GM21723 (cell line): ENCODE data around the gene OR52I2.

Experiments used
- ATAC-seq: cut with Tn5 transposase; IDR thresholded peaks from one replicate; pipeline ENCODE4 v1.9.1; 2021; ENCODE audit warnings: mild to moderate bottlenecking, moderate library complexity; ENCODE audit not compliant: unreplicated experiment

The OR52I2 gene

GRCh38 chr11:4581443-4581842 is at the start of gene OR52I2:
OR52I2 (plus strand) TSS chr11:4581743.
- no peak for ATAC-seq

- peak; percentile 71 for ATAC-seq
Measured at GRCh38 chr11:4539603-4540219, 41.8 kb upstream of the OR52I2 start.

DNA sequence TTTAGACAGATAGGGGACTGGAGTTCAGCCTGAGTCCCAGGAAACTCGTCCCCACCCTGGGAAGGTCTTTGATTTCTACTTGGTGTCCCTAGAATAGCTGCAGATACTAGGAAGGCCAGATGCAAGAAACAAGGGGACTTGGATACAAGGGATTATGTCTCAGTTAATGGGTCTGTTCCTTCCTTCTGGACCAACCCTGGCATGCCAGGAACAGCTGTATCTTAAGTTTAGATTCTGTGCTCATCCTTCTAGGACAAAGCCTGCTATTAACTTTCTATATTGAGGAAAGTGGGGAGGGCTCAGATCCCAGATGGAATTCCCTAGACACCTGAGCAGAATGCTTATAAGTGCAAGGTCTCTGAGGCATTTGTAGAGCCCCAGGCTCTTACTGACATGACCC is 40.5 kb upstream of the OR52I2 start:
- no peak for ATAC-seq

DNA sequence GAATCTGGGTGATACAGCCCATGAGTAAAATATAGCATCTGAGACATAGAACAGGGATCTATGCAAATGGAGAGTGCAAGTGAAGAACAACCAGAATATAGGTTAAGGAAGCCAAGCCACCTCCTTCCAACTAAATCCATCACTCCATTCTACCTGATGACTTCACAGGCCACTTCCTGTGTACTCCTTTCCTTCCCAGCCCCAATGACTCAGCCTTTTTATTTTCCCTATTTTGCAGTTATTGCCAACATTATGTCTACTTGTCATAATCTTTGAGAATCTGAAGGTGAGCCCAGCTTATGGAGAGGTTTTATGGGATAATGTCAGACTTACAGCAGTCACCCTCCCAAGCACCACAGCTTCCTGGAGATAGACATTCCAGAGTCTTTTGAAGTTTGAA is 38.0 kb upstream of the OR52I2 start:
- ATAC-seq = no peak

DNA sequence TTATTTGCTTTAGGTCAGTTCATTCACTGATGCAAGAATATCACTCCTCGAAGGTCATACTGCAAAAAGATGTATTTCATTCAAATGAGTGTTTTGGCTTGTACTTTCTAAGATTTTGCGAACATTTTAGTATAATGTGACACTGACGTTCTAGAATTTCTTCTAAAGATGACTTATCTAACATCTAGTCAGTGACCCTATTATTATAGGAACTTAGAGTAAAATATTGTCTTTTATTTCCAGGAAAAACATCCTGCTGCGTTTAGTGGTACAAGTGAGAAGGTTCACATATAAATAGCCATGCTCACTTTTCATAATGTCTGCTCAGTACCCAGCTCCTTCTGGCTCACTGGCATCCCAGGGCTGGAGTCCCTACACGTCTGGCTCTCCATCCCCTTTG is 36.7 kb upstream of the OR52I2 start, which contains the start of gene OR52M1:
Gene OR52M1, plus strand, starts transcription at position 301 of the 400 bp plus-strand sequence. Its CDS starts 0 bp downstream, at position 301.
- ATAC-seq = no peak

DNA sequence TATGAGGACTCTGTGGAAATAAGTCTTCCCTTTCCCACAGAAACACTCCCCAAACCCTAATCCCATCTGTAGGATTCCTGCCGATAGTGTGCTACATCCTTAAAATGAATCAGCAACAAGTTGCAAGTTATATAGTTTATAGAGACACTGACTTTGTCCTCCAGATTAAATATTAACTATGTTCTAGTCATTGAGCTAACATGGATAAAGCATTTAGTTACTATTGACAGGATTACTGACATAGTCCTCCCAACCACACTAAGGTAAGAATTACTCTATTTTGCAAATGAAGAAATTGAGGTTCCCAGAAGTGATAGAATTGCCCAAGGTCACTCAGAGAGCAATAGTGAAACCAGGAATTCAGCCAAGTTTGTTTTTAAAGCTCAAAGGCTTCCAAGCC is 34.7 kb upstream of the OR52I2 start:
- no peak for ATAC-seq

DNA sequence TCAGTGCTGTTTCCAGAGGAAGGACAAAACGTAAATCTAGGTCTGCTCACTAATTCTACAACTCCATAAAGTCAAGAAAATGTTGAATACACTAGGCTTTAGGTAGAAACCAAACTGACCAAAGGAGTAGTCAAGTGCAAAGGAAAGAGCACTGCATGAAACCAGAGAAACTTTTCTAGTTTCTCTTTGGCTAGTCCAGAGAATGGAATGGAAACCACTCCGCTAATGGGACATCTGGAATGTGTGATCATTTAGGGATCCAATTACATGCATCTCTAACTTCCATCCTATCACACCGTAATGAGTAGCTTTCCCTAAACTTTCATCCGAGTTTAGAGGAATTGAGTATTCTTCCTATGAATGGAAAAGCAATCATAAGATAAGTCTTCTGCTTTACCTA is 34.1 kb upstream of the OR52I2 start:
- ATAC-seq = no peak

GRCh38 chr11:4551346-4551979 is 30.1 kb upstream of the OR52I2 start:
- ATAC-seq = no peak

DNA sequence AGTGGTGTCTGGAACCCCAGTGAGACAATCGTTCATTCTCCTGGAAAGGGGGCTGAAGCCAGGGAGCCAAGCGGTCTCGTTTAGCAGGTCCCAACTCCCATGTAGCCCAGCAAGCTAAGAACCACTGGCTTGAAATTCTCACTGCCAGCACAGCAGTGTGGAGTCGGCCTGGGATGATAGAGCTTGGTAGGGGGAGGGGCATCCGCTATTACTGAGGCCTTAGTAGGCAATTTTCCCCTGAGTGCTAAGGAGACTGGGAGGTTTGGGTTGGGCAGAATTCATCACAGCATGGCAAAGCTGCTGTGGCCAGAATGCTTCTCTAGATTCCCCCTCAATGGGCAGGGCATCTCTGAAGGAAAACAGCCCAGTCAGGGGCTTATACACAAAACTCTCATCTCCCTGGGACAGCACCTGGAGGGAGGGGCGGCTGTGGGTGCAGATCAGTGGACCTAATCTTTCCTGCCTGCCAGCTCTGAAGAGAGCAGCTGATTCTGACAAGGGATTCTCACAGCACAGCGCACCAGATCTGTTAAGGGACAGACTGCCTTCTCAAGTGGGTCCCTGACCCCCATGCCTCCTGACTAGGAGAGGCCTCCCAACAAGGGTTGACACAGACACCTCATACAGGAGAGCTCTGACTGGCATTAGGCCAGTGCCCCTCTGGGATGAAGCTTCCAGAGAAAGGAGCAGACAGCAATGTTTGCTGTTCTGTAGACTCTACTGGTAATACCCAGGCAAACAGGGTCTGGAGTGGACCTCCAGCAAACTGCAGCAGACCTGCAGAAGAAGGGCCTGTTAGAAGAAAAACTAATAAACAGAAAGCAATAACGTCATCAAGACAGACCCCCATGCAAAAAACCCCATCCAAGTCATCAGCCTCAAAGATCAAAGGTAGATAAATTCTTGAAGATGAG is 21.8 kb upstream of the OR52I2 start:
- ATAC-seq = no peak

DNA sequence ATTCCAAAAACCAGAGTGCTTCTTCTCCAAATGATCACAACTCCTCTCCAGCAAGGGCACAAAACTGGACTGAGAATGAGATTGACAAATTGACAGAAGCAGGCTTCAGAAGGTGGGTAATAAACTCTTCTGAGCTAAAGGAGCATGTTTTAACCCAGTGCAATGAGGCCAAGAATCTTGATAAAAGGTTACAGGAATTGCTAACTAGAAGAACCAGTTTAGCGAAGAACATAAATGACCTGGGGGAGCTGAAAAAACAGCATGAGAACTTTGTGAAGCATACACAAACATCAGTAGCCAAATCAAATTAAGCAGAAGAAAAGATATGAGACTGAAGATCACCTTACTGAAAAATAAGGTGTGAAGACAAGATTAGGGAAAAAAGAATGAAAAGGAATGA is 21.1 kb upstream of the OR52I2 start:
- no peak for ATAC-seq

GRCh38 chr11:4565371-4565770 is 16.2 kb upstream of the OR52I2 start:
- no peak for ATAC-seq

DNA sequence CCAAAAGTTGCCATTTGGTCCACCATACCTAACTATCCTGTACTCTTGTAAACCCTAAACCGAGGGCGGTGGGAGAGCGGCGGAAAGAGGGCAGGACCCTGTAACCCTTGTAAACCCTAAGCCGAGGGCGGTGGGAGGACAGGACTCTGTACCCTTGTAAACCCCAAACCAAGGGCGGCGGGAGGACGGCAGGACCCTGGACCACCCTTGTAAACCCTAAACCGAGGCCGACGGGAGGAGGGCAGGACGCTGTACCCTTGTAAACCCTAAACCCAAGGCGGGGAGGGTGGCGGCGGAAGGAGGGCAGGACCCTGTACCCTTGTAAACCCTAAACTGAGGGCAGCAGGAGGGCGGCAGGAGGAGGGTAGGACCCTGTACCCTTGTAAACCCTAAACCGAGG is 12.5 kb upstream of the OR52I2 start:
- no peak for ATAC-seq

GRCh38 chr11:4576880-4577279 is 4.7 kb upstream of the OR52I2 start:
- ATAC-seq = no peak

GRCh38 chr11:4577761-4578160 is 3.8 kb upstream of the OR52I2 start:
- ATAC-seq = no peak

GRCh38 chr11:4578624-4579023 is 2.9 kb upstream of the OR52I2 start:
- no peak for ATAC-seq

- no peak for ATAC-seq
Measured at GRCh38 chr11:4580124-4580523, 1.4 kb upstream of the OR52I2 start.

DNA sequence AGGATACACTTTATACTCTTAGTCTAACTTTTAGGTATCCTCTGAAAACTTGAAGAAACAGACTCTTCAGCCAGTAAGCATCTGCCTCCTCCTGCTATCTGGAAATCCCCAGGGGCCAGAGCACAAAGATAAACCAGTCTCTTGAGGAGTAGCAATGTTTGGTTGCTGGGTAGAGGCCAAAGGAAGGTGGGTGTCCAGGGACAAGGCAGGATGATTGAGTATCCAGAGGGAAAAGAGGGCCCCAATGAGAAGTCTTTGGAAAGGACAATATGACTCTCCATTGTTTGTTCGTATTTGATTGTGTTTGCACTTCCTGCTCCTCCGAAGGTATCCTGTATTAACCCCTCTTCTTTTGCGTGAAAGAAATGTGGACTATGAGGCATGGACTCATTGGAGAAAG is 7.5 kb downstream of the OR52I2 start:
- no peak for ATAC-seq

DNA sequence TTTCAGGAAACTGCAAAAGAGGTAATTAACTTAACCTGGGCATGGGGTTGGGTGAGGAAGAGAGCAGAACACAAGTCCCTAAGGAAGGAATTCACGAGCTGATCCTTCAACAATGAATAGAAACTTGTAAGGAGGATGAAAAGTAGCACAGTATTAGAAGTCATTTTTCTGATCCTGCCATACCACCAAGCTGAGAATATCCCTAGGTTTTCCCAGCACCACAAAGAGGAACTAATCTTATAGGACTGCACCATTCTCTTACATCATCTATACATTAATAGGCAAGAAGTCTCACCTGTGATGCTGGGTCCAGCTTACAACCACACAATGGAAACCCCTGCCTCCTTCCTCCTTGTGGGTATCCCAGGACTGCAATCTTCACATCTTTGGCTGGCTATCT is 12.2 kb downstream of the OR52I2 start, which contains the start of gene OR52I1:
Gene OR52I1, plus strand, starts transcription at position 301 of the 400 bp plus-strand sequence. Its CDS starts 0 bp downstream, at position 301.
- no peak for ATAC-seq

DNA sequence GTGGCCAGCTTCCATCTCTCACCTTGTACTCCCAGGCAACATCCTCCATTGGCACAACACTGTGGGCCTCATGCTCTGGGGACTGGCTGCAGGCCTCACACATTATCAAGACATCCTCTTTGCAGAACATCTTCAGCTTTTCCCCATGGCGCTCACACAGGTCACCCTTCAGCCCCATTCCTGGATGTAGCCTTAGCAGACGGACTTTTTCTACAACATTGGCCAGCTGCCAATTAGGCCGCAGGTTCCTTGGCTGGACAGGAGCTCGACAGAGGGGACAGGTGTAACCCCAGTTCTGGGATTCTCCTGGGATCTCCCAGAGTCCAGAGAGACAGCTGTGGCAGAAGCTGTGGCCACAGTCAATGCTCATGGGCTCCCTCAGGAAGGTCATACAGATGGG is 23.5 kb downstream of the OR52I2 start:
- ATAC-seq = no peak

DNA sequence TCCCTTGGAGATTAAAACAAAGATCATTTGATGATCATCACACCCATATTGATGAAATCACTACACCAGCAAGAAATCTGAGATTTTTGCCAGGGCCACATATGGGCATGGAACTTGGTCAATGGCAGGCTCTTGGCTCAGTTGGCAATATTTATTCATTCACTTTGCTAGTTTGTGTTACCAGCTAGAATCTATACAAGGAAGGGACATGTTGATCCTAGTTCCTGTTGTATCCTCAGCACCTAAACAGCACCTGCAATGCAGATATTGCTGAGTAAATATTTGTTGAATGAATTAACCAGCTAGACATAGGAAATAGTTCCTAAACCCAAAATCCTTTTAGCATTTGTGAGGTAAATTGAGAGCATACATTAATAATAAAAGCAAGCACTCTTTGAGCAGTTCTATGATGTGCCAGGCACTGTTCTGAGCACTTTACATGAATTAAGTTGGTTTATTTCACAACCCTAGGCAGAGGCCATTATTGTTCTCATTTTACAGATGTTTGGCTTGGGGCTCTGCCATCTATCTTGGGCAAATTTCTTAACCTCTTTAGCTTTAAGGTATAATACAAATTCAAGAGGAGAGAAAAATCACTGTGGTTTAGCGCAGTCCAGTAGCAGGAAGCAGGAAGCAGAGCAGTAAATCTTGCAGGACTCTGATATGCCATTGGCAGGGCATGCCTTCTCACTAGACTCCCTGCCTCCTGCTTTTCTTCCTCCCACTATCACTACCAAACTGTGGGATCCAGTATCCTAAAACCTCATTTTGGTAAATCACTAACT is 24.9 kb downstream of the OR52I2 start:
- ATAC-seq = no peak

- no peak for ATAC-seq
Measured at GRCh38 chr11:4607096-4607495, 25.6 kb downstream of the OR52I2 start.
